ENCODE measurements around the gene MAGEA11. TPM values are rescaled to one million over a fixed set of nuclear protein-coding genes. Genes with fewer than 3 reads are reported as not detected.

MAGEA11 gene, protein sequence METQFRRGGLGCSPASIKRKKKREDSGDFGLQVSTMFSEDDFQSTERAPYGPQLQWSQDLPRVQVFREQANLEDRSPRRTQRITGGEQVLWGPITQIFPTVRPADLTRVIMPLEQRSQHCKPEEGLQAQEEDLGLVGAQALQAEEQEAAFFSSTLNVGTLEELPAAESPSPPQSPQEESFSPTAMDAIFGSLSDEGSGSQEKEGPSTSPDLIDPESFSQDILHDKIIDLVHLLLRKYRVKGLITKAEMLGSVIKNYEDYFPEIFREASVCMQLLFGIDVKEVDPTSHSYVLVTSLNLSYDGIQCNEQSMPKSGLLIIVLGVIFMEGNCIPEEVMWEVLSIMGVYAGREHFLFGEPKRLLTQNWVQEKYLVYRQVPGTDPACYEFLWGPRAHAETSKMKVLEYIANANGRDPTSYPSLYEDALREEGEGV
- total RNA-seq, result not detected in 2 replicates

DNA sequence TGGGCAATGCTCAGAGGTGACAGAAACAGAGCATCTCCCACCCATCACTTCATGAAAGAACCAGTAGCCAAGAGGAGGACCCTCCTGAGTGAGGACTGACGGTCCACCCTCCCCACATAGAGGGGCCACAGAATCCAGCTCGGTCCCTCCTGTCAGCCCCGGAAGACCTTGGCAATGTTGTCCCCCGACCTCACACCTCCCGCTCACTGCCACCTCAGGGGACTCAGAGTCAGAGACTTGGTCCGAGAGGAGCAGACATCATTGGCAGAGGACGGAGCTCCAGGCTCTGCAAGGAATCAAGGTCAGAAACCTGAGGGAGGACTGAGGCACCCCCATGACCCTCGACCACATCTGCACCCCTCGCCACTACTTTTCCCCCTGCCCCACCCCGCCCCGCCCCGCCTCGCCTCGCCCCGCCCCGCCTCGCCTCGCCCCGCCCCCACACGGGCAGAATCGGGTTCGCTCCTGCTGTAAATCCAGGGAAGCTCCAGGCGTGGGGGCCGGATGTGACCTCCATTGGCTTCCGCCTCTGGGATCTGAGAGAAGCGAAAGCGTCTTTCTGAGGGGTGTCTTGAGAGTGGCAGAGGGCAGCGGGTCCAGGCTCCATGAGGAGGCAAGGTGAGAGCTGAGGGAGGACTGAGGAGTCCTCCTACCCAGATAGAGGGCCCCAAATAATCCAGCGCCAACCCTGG, at the start of gene MAGEA11:
TSS of gene MAGEA11 (plus strand) at position 516 of the 692 bp plus-strand sequence. CDS start 1,100 bp downstream, outside the sequence.

Small RNAs within 50 kb of the gene (small RNA-seq; reads per million reads assigned to genes)
- not detected for gene AC244098.1 (ENCODE audit: low replicate concordance)
- not detected for gene AC244098.2 (ENCODE audit: low replicate concordance)
- gene AC244098.3 (ENCODE audit: low replicate concordance), result not detected

Other genes with a start within 250 kb of the MAGEA11 start
- gene IDS, start 206.8 kb upstream of the MAGEA11 start, total RNA-seq, result 40.3 and 85.2 TPM in 2 replicates
- 13.6 and 13.8 TPM in 2 replicates for gene EOLA1, start 171.0 kb upstream of the MAGEA11 start, total RNA-seq
- not detected in 2 replicates for gene HSFX3, start 162.1 kb upstream of the MAGEA11 start, total RNA-seq
- gene MAGEA9B, start 124.6 kb upstream of the MAGEA11 start, total RNA-seq, result not detected in 2 replicates
- gene HSFX2, start 116.7 kb upstream of the MAGEA11 start, total RNA-seq, result 0.14 TPM in 1 of 2 replicates, not detected in the other
- gene TMEM185A, start 80.3 kb upstream of the MAGEA11 start, total RNA-seq, result 14.6 and 16.2 TPM in 2 replicates
- gene HSFX1, start 62.0 kb downstream of the MAGEA11 start, total RNA-seq, result 0.29 and 0.88 TPM in 2 replicates
- gene MAGEA9, start 69.9 kb downstream of the MAGEA11 start, total RNA-seq, result not detected in 2 replicates
- gene MAGEA8, start 169.1 kb downstream of the MAGEA11 start, total RNA-seq, result not detected in 2 replicates
- not detected in 2 replicates for gene HSFX4, start 217.5 kb downstream of the MAGEA11 start, total RNA-seq
- 21.9 and 23.6 TPM in 2 replicates for gene EOLA2, start 226.4 kb downstream of the MAGEA11 start, total RNA-seq

All from placental pericyte (primary cell).